Lung (tissue), 12 donors: ENCODE data around the gene LSM4. TPM values are rescaled to one million over a fixed set of nuclear protein-coding genes. Genes with fewer than 3 reads are reported as not detected.
A peak's percentile ranks its signal among the peaks of the same experiment; 100 is the strongest.
"Not testable (repeated sequence)": the region's sequence is repeated elsewhere in the genome, so short reads cannot be mapped to it uniquely, and the experiment has no call there.

Source experiments
- ATAC-seq: fragments of 200-7000 bp; cut with Tn5 transposase; one replicate; pipeline ENCODE4 v1.9.1; 2020; ENCODE audit warnings: moderate number of reproducible peaks; ENCODE audit not compliant: insufficient read depth, low FRiP score
- DNase-seq, 3 donors: peaks; one replicate each; pipeline ENCODE4 v3.0.0-alpha.2; 2013 to 2017
- H3K27ac ChIP-seq, 2 donors: one replicate each; pipeline ENCODE4 v1.5.1; 2013; ENCODE audit warnings: mild to moderate bottlenecking in 2 of 2, moderate library complexity in 2 of 2, control low read depth in 1 of 2, inconsistent platforms in 1 of 2, low read depth in 1 of 2, low read length in 1 of 2
- H3K27me3 ChIP-seq, 3 donors: one replicate each; pipeline ENCODE4 v1.5.1; 2013; ENCODE audit warnings: low read length in 2 of 3; ENCODE audit not compliant: control insufficient read depth in 3 of 3, insufficient read depth in 3 of 3
- H3K36me3 ChIP-seq, 4 donors: one replicate each; pipeline ENCODE4 v1.5.1; 2013; ENCODE audit warnings: low read length in 4 of 4, mild to moderate bottlenecking in 1 of 4, moderate library complexity in 1 of 4; ENCODE audit not compliant: control insufficient read depth in 4 of 4, insufficient read depth in 4 of 4
- H3K4me1 ChIP-seq, 5 donors: one replicate each; pipeline ENCODE4 v1.5.1; 2013; ENCODE audit warnings: low read length in 5 of 5, mild to moderate bottlenecking in 2 of 5, moderate library complexity in 1 of 5; ENCODE audit not compliant: control insufficient read depth in 5 of 5, insufficient read depth in 5 of 5
- H3K4me3 ChIP-seq: one replicate; pipeline ENCODE4 v1.5.1; 2013; ENCODE audit warnings: mild to moderate bottlenecking, control low read depth, moderate library complexity
- H3K9ac ChIP-seq, 2 donors: one replicate each; pipeline ENCODE4 v1.5.1; 2013; ENCODE audit warnings: low read length in 2 of 2, control low read depth in 1 of 2; ENCODE audit not compliant: insufficient read depth in 1 of 2
- H3K9me3 ChIP-seq, 4 donors: one replicate each; pipeline ENCODE4 v1.5.1; 2013; ENCODE audit warnings: low read length in 3 of 4, mild to moderate bottlenecking in 1 of 4, moderate library complexity in 1 of 4; ENCODE audit not compliant: control insufficient read depth in 4 of 4, insufficient read depth in 3 of 4
- CTCF ChIP-seq: IDR thresholded peaks from 2 replicates; pipeline ENCODE4 v1.5.1; 2012; ENCODE audit warnings: mild to moderate bottlenecking; ENCODE audit errors: control extremely low read depth, extremely low read depth
- WGBS, 2 donors: extraction: QIAGEN DNeasy Blood & Tissue Kit; methylation state at CpG; one replicate each; pipeline ENCODE4 v1.1.7; 2013; 5-methylcytosine and 5-hydroxymethylcytosine counted together
- polyA plus RNA-seq, 2 donors: library from polyadenylated mRNA; stranded (reverse); fragments of 200-250 nt; gene quantifications; one replicate each; pipeline ENCODE4 v1.2.1, GENCODE V29; 2013
- total RNA-seq, 2 donors: library from RNA; depleted of rRNA in 1 of 2; stranded (reverse); fragments of >200 nt in 1 of 2; gene quantifications; one replicate each; pipeline ENCODE4 v1.2.1, GENCODE V29; 2014 to 2021
- donor health status: control.
- donor health status: control.
- donor health status: Bipolar disorder and iron deficiency.
- donor health status: healthy.
- donor health status: DM: yes; HTN: yes; CAD: no.

Gene LSM4
- total and polyA plus RNA-seq, 4 donors: 67.7 to 217 (median 114) TPM

GRCh38 chr19:18351544-18351943 is 28.7 kb upstream of the LSM4 start:
- Histone ChIP-seq H3K27ac (no peak overlapping the region), H3K27me3 (no peaks in the 10 kb centered on the region), H3K4me1 (peaks cover 0 to 2% (median 0%) of the 10 kb centered on the region in 5 donors), H3K36me3 (peaks cover 0 to 12% (median 7%) of the 10 kb centered on the region in 4 donors), H3K9ac (no peak overlapping the region), H3K4me3 (no peak overlapping the region), H3K9me3 (no peaks in the 10 kb centered on the region)
- 95 to 96% methylated on average over 7 of the region's 7 CpGs for WGBS, 2 donors
- DNase-seq (no peak), ATAC-seq (no peak)
- TF ChIP-seq CTCF: no peak

GRCh38 chr19:18350490-18350889 is 27.6 kb upstream of the LSM4 start:
- no peaks in the 10 kb centered on the region for H3K9me3 ChIP-seq
- peaks cover 0 to 5% (median 2%) of the 10 kb centered on the region in 4 donors for H3K36me3 ChIP-seq
- DNase-seq (no peak), ATAC-seq (no peak)
- TF ChIP-seq CTCF: no peak
- no peak overlapping the region for H3K4me3 ChIP-seq
- no peaks in the 10 kb centered on the region for H3K27me3 ChIP-seq
- WGBS, 2 donors: 87 to 92% methylated on average over 9 of the region's 9 CpGs
- H3K4me1 ChIP-seq: no peaks in the 10 kb centered on the region
- no peak overlapping the region for H3K9ac ChIP-seq
- no peak overlapping the region for H3K27ac ChIP-seq

- no peak overlapping the region for H3K27ac ChIP-seq
- no peaks in the 10 kb centered on the region for H3K4me1 ChIP-seq
- no peak overlapping the region for H3K9ac ChIP-seq
- peaks cover 0 to 4% (median under 1%) of the 10 kb centered on the region in 4 donors for H3K36me3 ChIP-seq
- no peak for ATAC-seq
- peak; percentile 47 to 51 (median 51) for DNase-seq
- TF ChIP-seq CTCF: peak; percentile 64
- no peaks in the 10 kb centered on the region for H3K27me3 ChIP-seq
- 51 to 59% methylated on average over 12 of the region's 12 CpGs for WGBS, 2 donors
- no peaks in the 10 kb centered on the region for H3K9me3 ChIP-seq
- H3K4me3 ChIP-seq: no peak overlapping the region
Measured at GRCh38 chr19:18349524-18350128, 26.8 kb upstream of the LSM4 start.

- not testable (repeated sequence) for DNase-seq, H3K27me3 ChIP-seq, H3K4me3 ChIP-seq, H3K27ac ChIP-seq, H3K36me3 ChIP-seq, H3K9me3 ChIP-seq, H3K4me1 ChIP-seq, H3K9ac ChIP-seq, ATAC-seq
- whole genome bisulfite sequencing, 2 donors: 91 to 94% methylated on average over 6 of the region's 6 CpGs
Measured at GRCh38 chr19:18348818-18349339, 26.0 kb upstream of the LSM4 start.
